ENCODE measurements around the gene RHBDL2.

DNA sequence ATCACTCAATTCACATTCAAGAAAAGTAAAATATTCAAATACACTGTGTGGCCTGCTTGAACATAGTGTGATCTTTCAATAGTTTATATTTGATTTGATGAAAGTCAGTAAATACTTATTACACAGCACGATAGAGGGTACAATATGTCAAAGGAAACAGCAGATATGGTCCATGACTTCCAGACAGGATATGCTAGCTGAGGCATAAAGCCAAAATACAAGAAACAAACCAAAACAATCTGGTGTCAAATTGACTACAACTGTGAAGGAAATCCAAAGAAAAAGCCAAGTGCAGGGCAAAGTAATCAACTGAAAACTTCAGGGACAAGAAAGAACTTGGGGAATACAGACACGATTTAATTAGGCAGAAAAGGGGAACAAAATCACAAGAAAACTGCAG lies 101.3 kb downstream of the RHBDL2 start:
- TF ChIP-seq, protein P1, sequence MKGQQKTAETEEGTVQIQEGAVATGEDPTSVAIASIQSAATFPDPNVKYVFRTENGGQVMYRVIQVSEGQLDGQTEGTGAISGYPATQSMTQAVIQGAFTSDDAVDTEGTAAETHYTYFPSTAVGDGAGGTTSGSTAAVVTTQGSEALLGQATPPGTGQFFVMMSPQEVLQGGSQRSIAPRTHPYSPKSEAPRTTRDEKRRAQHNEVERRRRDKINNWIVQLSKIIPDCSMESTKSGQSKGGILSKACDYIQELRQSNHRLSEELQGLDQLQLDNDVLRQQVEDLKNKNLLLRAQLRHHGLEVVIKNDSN (IDR thresholded peaks at IDR 0.05), result no peak
- TF ChIP-seq TAF1 (IDR thresholded peaks at IDR 0.05; ENCODE audit: low read depth) (no peak), TCF12 (IDR thresholded peaks at IDR 0.05; ENCODE audit: low read depth) (no peak), EGR1 (IDR thresholded peaks at IDR 0.05) (no peak), TEAD4 (IDR thresholded peaks at IDR 0.05) (no peak), CEBPB (IDR thresholded peaks at IDR 0.05) (no peak), FOXM1 (IDR thresholded peaks at IDR 0.05; ENCODE audit: borderline replicate concordance, low read depth) (no peak), CREB1 (IDR thresholded peaks at IDR 0.05; ENCODE audit: low read depth) (no peak)
- TF ChIP-seq, protein P2, sequence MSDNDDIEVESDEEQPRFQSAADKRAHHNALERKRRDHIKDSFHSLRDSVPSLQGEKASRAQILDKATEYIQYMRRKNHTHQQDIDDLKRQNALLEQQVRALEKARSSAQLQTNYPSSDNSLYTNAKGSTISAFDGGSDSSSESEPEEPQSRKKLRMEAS (IDR thresholded peaks at IDR 0.05), result no peak

Data from Ishikawa (cell line).